Trophoblast cell (in vitro differentiated cells and primary cell): ENCODE data around the gene XPR1.

Experiments
- DNase-seq, 2 donors: peaks; one replicate each; pipeline ENCODE4 v3.0.0-alpha.2; 2016
- H2AFZ ChIP-seq: 2 replicates; pipeline ENCODE4 v1.6.1; 2013; ENCODE audit warnings: low read length, moderate library complexity, mild to moderate bottlenecking; ENCODE audit not compliant: insufficient read depth, poor library complexity
- H2AK5ac ChIP-seq: 2 replicates; pipeline ENCODE4 v1.6.1; 2013; ENCODE audit warnings: mild to moderate bottlenecking, low read length
- H2BK120ac ChIP-seq: 2 replicates; pipeline ENCODE4 v1.6.1; 2013; ENCODE audit warnings: low read length, mild to moderate bottlenecking, moderate library complexity; ENCODE audit not compliant: insufficient read depth, poor library complexity
- H2BK12ac ChIP-seq: 2 replicates; pipeline ENCODE4 v1.6.1; 2013; ENCODE audit warnings: mild to moderate bottlenecking, low read length, moderate library complexity
- H2BK5ac ChIP-seq: 2 replicates; pipeline ENCODE4 v1.6.1; 2013; ENCODE audit warnings: low read length, low read depth, moderate library complexity, mild to moderate bottlenecking; ENCODE audit not compliant: poor library complexity
- H3K14ac ChIP-seq: 2 replicates; pipeline ENCODE4 v1.6.1; 2013; ENCODE audit warnings: mild to moderate bottlenecking, low read length
- H3K18ac ChIP-seq: 2 replicates; pipeline ENCODE4 v1.6.1; 2013; ENCODE audit warnings: mild to moderate bottlenecking, low read length
- H3K23ac ChIP-seq: 2 replicates; pipeline ENCODE4 v1.6.1; 2013; ENCODE audit warnings: low read length
- H3K27ac ChIP-seq: 2 replicates; pipeline ENCODE4 v1.5.1; 2013; ENCODE audit warnings: low read depth, mild to moderate bottlenecking, inconsistent platforms, low read length, moderate library complexity
- H3K27me3 ChIP-seq: 2 replicates; pipeline ENCODE4 v1.6.1; 2013; ENCODE audit warnings: inconsistent platforms, mild to moderate bottlenecking, low read length, moderate library complexity; ENCODE audit not compliant: insufficient read depth
- H3K36me3 ChIP-seq, 2 experiments: 1 replicate in 1 of 2; 2 replicates in 1 of 2; pipeline ENCODE4 v1.6.1; 2013; ENCODE audit warnings: low read length in 2 of 2, mild to moderate bottlenecking in 2 of 2, moderate library complexity in 1 of 2; ENCODE audit not compliant: insufficient read depth in 2 of 2, control insufficient read depth in 1 of 2
- H3K4ac ChIP-seq: 2 replicates; pipeline ENCODE4 v1.6.1; 2013; ENCODE audit warnings: low read depth, mild to moderate bottlenecking, low read length, moderate library complexity
- H3K4me1 ChIP-seq, 2 experiments: 1 replicate in 1 of 2; 2 replicates in 1 of 2; pipeline ENCODE4 v1.6.1; 2013; ENCODE audit warnings: low read length in 2 of 2, mild to moderate bottlenecking in 2 of 2, moderate library complexity in 1 of 2; ENCODE audit not compliant: insufficient read depth in 2 of 2, control insufficient read depth in 1 of 2
- H3K4me2 ChIP-seq: 2 replicates; pipeline ENCODE4 v1.6.1; 2013; ENCODE audit warnings: inconsistent platforms, mild to moderate bottlenecking, low read length, moderate library complexity
- H3K4me3 ChIP-seq: 2 replicates; pipeline ENCODE4 v1.5.1; 2013; ENCODE audit warnings: mild to moderate bottlenecking, low read depth, low read length, inconsistent platforms
- H3K79me1 ChIP-seq: one replicate; pipeline ENCODE4 v1.6.1; 2013; ENCODE audit warnings: low read length
- H3K79me2 ChIP-seq: 2 replicates; pipeline ENCODE4 v1.6.1; 2013; ENCODE audit warnings: low read length, mild to moderate bottlenecking; ENCODE audit not compliant: control insufficient read depth, insufficient read depth, poor library complexity
- H3K9ac ChIP-seq: 2 replicates; pipeline ENCODE4 v1.6.1; 2013; ENCODE audit warnings: mild to moderate bottlenecking, low read length
- H3K9me3 ChIP-seq: 2 replicates; pipeline ENCODE4 v1.6.1; 2013; ENCODE audit warnings: low read depth, mild to moderate bottlenecking, control low read depth, inconsistent platforms, low read length; ENCODE audit not compliant: insufficient read depth
- H4K12ac ChIP-seq: 2 replicates; pipeline ENCODE4 v1.6.1; 2013; ENCODE audit warnings: low read depth, mild to moderate bottlenecking, low read length, moderate library complexity
- H4K8ac ChIP-seq: 2 replicates; pipeline ENCODE4 v1.6.1; 2013; ENCODE audit warnings: low read depth, mild to moderate bottlenecking, low read length, moderate library complexity
- H4K91ac ChIP-seq: one replicate; pipeline ENCODE4 v1.6.1; 2013; ENCODE audit warnings: low read depth, mild to moderate bottlenecking, low read length, moderate library complexity
- WGBS: extraction: QIAGEN DNeasy Blood & Tissue Kit; methylation state at CpG from one replicate; pipeline ENCODE4 v1.1.7; 2013; ENCODE audit warnings: missing lambda C conversion rate; ENCODE audit not compliant: insufficient read length, insufficient coverage; ENCODE audit errors: extremely low coverage; 5-methylcytosine and 5-hydroxymethylcytosine counted together

Gene XPR1

GRCh38 chr1:180839547-180839946 is 207.7 kb downstream of the XPR1 start:
- Histone ChIP-seq H2BK120ac (no peak overlapping the region), H2BK12ac (no peak overlapping the region), H3K79me2 (no peaks in the 10 kb centered on the region), H2AFZ (no peak overlapping the region), H3K4me2 (no peak overlapping the region), H3K4ac (no peak overlapping the region), H3K4me1 (no peaks in the 10 kb centered on the region), H3K9ac (no peak overlapping the region), H3K79me1 (no peaks in the 10 kb centered on the region), H3K18ac (no peak overlapping the region), H4K91ac (no peak overlapping the region), H4K8ac (no peak overlapping the region), H3K9me3 (no peaks in the 10 kb centered on the region), H3K4me3 (no peak overlapping the region), H4K12ac (no peak overlapping the region), H3K27ac (no peak overlapping the region), H3K14ac (no peak overlapping the region), H2BK5ac (no peak overlapping the region), H3K36me3 (no peaks in the 10 kb centered on the region), H3K27me3 (no peaks in the 10 kb centered on the region), H2AK5ac (no peak overlapping the region), H3K23ac (no peak overlapping the region)
- DNase-seq = no peak
- no CpG with 5 or more reads among the region's 4 CpGs for WGBS

- Histone ChIP-seq H3K9me3 (no peaks in the 10 kb centered on the region), H3K79me1 (no peaks in the 10 kb centered on the region), H3K27me3 (no peaks in the 10 kb centered on the region), H3K36me3 (no peaks in the 10 kb centered on the region), H3K4ac (no peak overlapping the region), H4K8ac (no peak overlapping the region), H2AFZ (no peak overlapping the region), H3K4me2 (no peak overlapping the region), H3K4me3 (no peak overlapping the region), H3K4me1 (no peaks in the 10 kb centered on the region), H2AK5ac (no peak overlapping the region), H4K91ac (no peak overlapping the region), H3K23ac (no peak overlapping the region), H4K12ac (no peak overlapping the region), H2BK12ac (no peak overlapping the region), H3K18ac (no peak overlapping the region), H2BK5ac (no peak overlapping the region), H3K14ac (no peak overlapping the region), H2BK120ac (no peak overlapping the region), H3K79me2 (no peaks in the 10 kb centered on the region), H3K9ac (no peak overlapping the region), H3K27ac (no peak overlapping the region)
- no CpG with 5 or more reads among the region's 3 CpGs for WGBS
- DNase-seq = no peak
Observed at GRCh38 chr1:180841415-180841814, 209.6 kb downstream of the XPR1 start.

GRCh38 chr1:180842052-180842451 is 210.2 kb downstream of the XPR1 start:
- no peak overlapping the region for H2BK12ac ChIP-seq
- no peak overlapping the region for H2BK5ac ChIP-seq
- no peaks in the 10 kb centered on the region for H3K4me1 ChIP-seq
- H3K79me2 ChIP-seq = no peaks in the 10 kb centered on the region
- H3K36me3 ChIP-seq = no peaks in the 10 kb centered on the region
- no peak overlapping the region for H4K91ac ChIP-seq
- peak in 1 of 2 donors; percentile 61 for DNase-seq
- no peak overlapping the region for H3K14ac ChIP-seq
- no peaks in the 10 kb centered on the region for H3K9me3 ChIP-seq
- no peak overlapping the region for H4K8ac ChIP-seq
- no peak overlapping the region for H3K18ac ChIP-seq
- H3K27me3 ChIP-seq = no peaks in the 10 kb centered on the region
- H3K4me2 ChIP-seq = no peak overlapping the region
- no peak overlapping the region for H3K27ac ChIP-seq
- no peak overlapping the region for H3K9ac ChIP-seq
- H3K4ac ChIP-seq = no peak overlapping the region
- H4K12ac ChIP-seq = no peak overlapping the region
- H2AFZ ChIP-seq = no peak overlapping the region
- no peak overlapping the region for H3K23ac ChIP-seq
- no peak overlapping the region for H3K4me3 ChIP-seq
- no CpG with 5 or more reads among the region's 1 CpG for WGBS
- H3K79me1 ChIP-seq = no peaks in the 10 kb centered on the region
- no peak overlapping the region for H2AK5ac ChIP-seq
- H2BK120ac ChIP-seq = no peak overlapping the region

DNA sequence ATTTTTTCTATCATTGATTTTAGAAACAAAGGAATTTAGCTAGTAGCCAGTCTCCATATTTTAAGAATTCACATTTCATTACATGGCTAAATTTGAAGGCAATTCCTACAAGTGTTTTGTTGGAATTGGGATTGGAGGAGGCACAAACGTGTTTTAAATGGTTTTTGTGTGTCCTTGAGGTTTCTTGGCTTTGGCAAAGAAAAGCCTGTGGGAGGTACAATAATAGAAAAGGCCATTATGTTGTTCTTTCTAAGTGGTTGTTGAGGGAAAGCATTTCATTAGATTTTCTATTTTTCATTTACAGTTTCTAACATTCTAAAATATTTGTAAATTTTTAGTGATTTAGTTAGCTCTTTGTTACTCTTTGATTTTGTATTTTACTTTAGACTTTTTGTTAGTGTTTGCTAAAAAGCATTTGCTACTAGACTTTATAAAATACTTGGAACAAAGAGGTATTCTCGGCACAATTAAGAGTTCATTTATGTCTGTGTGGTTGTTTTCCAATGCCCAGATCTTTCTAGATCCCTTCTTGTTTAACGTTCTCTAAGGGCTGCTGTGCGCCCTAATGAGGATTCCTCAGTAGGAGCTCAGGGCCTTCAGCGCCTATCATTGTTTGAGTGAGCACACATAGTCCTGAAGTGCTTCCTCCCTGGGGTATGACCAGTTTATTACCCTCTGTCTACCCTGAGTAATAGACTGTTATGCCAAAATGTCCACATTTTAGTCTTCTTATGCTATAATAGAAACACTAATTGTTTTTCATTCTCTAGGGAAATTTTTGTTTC is 210.9 kb downstream of the XPR1 start:
- H2BK5ac ChIP-seq = no peak overlapping the region
- no peak overlapping the region for H2AFZ ChIP-seq
- no peak overlapping the region for H3K23ac ChIP-seq
- no peaks in the 10 kb centered on the region for H3K79me2 ChIP-seq
- H4K12ac ChIP-seq = no peak overlapping the region
- no peak overlapping the region for H4K91ac ChIP-seq
- no peaks in the 10 kb centered on the region for H3K27me3 ChIP-seq
- no peak for DNase-seq
- H3K4me3 ChIP-seq = no peak overlapping the region
- H3K36me3 ChIP-seq = no peaks in the 10 kb centered on the region
- H2BK120ac ChIP-seq = no peak overlapping the region
- no peak overlapping the region for H3K14ac ChIP-seq
- no peaks in the 10 kb centered on the region for H3K9me3 ChIP-seq
- no peak overlapping the region for H3K18ac ChIP-seq
- H4K8ac ChIP-seq = no peak overlapping the region
- H3K4me1 ChIP-seq = no peaks in the 10 kb centered on the region
- no peak overlapping the region for H2BK12ac ChIP-seq
- H3K4me2 ChIP-seq = no peak overlapping the region
- H2AK5ac ChIP-seq = no peak overlapping the region
- no peak overlapping the region for H3K27ac ChIP-seq
- no peaks in the 10 kb centered on the region for H3K79me1 ChIP-seq
- no peak overlapping the region for H3K4ac ChIP-seq
- WGBS = no CpG with 5 or more reads among the region's 5 CpGs
- H3K9ac ChIP-seq = no peak overlapping the region
